Stimulated activated CD4-positive, alpha-beta T cell treated with anti-CD3 and anti-CD28 coated beads, Interleukin-1b, Interleukin-23, amount 100 ng/mL, for 48 hours (primary cell): Measurements from ENCODE around the gene RASA3.
"Not testable (repeated sequence)": the region's sequence is repeated elsewhere in the genome, so short reads cannot be mapped to it uniquely, and the experiment has no call there.

Source experiments
- DNase-seq: peaks from one replicate; pipeline ENCODE4 v3.0.0-alpha.2; 2020

The RASA3 gene

GRCh38 chr13:114155926-114156883, 23.8 kb upstream of the RASA3 start:
- DNase-seq: no peak

- no peak for DNase-seq
Observed at GRCh38 chr13:114155320-114155719, 22.9 kb upstream of the RASA3 start.

DNA sequence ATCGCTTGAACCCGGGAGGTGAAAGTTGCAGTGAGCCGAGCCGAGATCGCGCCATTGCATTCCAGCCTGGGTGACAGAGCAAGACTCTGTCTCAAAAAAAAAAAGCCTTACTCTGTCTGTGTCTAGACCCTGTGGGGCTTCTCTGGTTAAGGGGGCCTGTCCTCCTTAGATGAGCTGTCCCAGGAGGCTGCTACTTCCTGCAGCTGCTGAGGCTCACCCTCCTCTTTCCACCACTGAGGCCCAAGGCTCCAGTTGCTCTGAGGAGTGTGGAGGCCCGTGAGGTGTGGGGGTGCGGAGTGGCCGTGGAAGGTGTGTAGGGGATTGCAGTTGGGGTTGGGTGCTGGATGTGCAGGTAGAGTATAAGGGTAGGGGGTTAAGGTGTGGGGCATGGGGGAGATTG, 22.1 kb upstream of the RASA3 start:
- no peak for DNase-seq

DNA sequence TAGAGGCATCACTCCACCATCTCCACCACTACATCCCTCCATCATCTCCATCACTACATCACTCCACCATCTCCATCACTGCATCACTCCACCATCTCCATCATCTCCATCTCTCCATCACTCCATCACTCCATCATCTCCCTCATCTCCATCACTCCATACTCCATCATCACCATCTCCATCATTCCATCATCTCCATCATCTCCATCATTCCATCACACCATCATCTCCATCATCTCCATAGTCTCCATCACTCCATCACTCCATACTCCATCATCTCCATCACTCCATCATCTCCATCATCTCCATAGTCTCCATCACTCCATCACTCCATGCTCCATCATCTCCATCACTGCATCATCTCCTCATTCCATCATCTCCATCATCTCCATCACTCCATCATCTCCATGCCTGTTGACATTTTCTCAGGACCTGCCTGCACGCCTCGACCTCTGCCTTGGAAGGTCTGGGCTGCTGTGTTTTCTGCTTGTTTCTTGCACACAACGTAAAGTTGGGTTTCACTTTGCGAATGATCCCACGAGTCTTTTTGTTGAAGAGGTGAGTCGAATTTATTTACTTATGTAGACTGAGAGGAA, 21.2 kb upstream of the RASA3 start:
- no peak for DNase-seq

GRCh38 chr13:114152831-114153371, 20.5 kb upstream of the RASA3 start:
- DNase-seq: no peak

GRCh38 chr13:114152285-114152645, 19.8 kb upstream of the RASA3 start:
- no peak for DNase-seq

DNA sequence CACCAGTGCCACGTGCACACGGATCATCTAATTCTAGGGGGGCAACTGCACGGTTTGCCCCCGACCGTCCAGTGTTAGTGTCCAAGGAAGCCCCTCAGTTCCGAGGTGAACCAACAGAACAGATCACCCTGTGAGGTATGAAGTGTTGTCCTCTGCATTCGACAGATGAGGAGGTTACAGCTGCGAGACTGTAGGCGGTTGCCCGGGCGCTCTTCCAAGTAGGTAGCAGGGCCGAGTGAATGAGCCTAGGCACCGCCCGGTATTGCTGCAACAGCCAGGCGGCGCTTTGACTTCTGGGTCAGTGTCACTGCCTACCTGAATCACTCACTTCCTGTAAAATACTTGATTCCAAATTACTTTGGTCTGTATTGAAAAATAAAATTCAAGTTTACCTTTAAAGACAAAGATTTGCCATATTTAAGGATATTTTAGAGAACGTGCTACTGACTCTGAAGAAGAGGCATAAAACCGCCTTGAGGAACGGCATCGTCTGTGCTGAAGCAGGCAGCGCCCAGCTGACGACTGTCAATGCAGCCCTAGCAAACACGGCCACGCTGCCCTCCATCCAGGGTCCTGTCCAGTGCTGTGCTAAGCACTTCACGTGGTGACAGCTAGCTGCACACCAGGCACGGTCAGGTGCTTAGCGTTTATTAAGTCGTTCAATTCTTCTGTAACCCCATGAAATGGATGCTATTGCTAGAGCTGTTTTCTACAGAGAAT, 19.3 kb upstream of the RASA3 start:
- DNase-seq: peak; percentile 69

GRCh38 chr13:114151031-114151430, 18.6 kb upstream of the RASA3 start:
- DNase-seq: no peak

DNA sequence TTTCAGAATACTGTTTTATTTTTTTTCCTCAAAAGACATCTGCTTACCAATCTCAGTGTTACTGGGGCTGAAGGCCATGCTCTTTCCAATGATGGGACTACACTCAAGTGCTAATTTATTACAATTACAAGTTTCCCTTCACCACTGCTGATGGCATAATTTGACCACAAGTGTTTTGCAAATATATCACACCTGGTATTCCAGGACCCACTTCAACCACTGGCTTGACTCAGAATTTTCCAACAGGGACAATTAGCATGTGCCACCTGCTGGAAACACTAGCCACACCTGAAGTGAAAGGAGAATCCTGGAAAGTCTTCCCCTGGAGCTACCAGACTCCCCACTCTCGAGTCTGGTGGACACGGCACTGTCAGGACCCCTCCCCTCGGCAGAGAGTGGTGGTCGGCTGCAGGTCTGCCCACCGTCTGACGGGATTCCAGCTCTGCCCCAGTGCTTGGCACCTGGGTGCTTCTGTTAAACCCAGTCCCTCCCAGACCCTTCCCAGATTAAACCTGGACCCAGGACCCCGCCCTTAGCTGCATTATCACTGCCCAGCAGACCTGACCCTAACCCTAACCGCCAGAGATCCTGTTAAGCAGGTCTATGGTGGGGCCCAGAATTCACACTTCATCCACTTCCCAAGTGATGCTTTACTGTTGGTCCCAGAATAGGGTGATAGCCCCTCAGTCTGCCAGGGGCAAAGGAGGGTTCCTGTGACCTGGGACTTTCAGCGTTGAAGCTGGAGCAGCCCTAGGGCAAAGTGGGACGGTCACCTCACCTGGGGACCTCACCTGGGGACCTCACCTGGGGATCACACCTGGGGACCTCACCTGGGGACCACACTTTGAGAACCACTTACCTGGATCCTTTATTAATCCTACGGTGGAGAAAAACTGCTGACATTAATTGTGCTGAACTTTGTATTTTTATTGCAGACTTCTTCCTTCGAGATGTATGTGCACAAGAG, 17.6 kb upstream of the RASA3 start:
- DNase-seq: no peak

DNA sequence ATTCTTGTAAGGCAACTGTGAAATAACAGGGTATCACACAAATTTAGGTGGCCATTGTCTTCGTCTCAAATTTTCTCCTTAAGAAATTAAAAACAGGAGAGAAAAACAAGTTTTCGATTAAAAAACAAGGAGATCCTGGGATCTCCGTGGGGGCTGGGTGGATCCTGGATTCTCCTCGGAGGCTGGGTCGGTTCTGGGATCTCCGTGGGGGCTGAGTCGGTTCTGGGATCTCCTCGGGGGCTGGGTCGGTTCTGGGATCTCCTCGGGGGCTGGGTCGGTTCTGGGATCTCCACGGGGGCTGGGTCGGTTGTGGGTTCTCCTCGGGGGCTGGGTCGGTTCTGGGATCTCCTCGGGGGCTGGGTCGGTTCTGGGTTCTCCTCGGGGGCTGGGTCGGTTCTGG, 16.5 kb upstream of the RASA3 start:
- not testable (repeated sequence) for DNase-seq

DNA sequence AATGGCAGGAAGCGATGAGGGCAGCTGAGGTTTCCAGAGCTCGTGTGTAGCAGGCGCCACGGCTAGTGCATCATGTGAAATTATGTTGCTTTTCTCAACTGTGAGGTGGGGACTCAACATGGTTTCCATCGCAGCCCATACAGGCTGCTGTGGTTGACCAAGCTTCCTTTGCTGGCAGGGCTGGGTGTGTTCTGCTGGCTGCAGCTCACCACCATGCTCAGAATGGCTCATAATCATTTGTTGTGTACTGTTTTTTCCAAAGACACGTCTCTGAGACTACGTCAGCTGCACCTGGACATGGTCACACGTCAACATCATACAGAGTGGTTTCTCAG, 16.1 kb upstream of the RASA3 start:
- peak; percentile 87 for DNase-seq

DNA sequence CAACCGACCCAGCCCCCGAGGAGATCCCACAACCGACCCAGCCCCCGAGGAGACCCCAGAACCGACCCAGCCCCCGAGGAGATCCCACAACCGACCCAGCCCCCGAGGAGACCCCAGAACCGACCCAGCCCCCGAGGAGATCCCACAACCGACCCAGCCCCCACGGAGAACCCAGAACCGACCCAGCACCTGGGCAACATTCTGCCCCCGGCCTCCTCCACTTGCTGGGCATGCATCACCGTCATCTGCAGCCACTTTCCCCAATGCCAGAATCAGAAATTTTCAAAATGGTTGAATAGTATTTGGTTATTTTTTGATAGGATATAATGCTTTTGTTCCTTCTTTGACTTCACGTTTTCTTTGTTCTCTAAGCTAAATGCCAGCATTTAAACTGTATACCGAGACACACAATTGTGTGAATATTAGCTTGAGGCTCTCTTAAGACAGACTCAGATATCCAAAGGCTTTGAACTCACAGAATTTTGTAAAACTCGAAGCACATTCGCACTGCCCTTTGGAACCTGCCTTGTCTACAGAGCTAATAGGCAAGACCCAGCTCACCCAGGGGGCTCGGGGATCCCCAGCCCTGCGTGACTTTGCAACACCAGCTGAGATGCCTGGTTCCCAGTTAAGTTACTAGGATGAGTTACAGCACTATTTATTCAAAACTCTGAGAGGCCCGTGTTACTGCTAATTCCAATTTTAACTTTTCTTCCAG, 15.5 kb upstream of the RASA3 start:
- no peak for DNase-seq

- no peak for DNase-seq
Observed at GRCh38 chr13:114146629-114147028, 14.2 kb upstream of the RASA3 start.

GRCh38 chr13:114146173-114146572, 13.8 kb upstream of the RASA3 start:
- DNase-seq: no peak

- DNase-seq: no peak
Observed at GRCh38 chr13:114145722-114146121, 13.3 kb upstream of the RASA3 start.

- DNase-seq: no peak
Observed at GRCh38 chr13:114145256-114145655, 12.8 kb upstream of the RASA3 start.

DNA sequence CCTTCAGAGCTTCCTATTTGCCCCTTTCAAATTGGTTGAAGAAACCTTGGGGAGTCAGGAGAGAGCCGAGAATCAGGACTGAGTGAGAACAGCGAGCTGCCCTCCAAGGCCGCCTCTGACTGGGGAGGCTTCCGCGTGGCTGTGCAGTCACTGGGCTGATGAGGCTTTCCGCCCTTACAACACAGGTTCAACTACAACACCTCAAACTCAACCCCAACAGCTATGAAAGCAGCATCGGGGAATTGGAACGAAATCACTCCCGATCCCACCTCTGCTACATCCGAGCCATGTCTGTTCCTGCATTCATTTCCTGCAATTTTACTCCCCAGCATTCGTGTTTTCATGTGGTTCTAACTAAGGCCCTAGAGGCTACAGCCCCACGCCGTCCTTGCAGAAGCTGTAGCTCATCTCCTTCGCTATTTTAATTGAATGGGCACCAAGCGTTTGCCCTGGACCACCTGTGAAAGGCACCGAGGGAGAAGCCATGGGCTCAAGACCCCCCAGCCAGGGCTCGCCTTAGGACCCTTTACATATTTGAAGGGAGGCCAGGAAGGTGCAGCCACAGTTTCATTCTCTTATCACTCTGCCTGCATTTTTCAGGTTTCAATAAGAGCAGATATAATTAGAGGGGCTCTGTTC, 12.3 kb upstream of the RASA3 start:
- no peak for DNase-seq

DNA sequence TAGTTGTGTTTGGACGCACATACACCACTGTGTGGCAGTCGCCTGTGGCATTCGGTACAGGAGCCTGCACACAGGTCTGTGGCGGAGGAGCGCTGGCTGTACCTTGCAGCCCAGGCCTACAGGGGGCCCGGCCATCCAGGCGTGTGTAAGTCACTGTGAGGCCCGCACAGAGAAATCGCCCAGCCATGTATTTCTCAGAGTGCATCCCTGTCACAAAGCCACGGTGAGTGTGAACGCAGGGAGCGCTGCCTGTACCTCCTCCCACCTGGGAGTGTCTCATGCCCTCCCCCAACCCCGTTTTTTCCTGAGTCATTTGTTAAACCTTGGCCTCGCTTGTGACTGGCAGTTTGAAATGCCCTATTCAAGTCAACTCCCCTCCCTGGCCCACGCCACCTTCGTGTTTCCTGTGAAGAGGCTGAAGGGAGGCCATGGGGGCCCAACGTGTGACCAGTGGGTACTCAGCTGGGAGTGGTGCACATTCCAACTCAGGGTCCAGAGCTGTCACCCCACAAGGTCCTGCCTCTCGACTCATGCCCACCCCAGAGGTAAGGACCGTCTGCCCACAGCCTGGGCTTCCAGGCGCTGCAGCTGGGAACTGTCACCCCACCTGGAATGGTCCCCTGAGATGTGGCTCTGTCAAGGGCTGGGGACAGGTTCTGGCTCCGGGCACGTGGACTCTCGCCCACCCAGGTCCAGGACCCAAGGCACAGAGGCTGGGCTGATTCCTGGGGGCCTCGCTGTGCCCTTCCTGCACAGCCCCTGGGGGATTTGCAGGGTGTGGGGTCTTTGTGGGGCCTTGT, 11.6 kb upstream of the RASA3 start:
- DNase-seq: peak; percentile 63

GRCh38 chr13:114142640-114143490, 10.4 kb upstream of the RASA3 start:
- peak; percentile 52 for DNase-seq
